H9 (cell line): Measurements from ENCODE around the gene TMEM98. TPM values are rescaled to one million over a fixed set of nuclear protein-coding genes. Genes with fewer than 3 reads are reported as not detected.

Source experiments
- DNase-seq: peaks from one replicate; pipeline ENCODE4 v3.0.0-alpha.2; 2017
- H2AFZ ChIP-seq: one replicate; pipeline ENCODE4 v1.6.1; 2013; ENCODE audit warnings: mild to moderate bottlenecking, low read length, control low read depth, moderate library complexity
- H2AK5ac ChIP-seq: 2 replicates; pipeline ENCODE4 v1.6.1; 2013; ENCODE audit warnings: low read length, control low read depth, mixed read lengths; ENCODE audit not compliant: insufficient read length
- H2BK120ac ChIP-seq: one replicate; pipeline ENCODE4 v1.6.1; 2013; ENCODE audit warnings: low read depth, mild to moderate bottlenecking, low read length, control low read depth, inconsistent platforms; ENCODE audit not compliant: poor library complexity, severe bottlenecking
- H2BK12ac ChIP-seq: 2 replicates; pipeline ENCODE4 v1.6.1; 2013; ENCODE audit warnings: low read length, control low read depth, mixed read lengths, low read depth; ENCODE audit not compliant: insufficient read length
- H2BK15ac ChIP-seq: 2 replicates; pipeline ENCODE4 v1.6.1; 2013; ENCODE audit warnings: low read depth, low read length, control low read depth
- H2BK20ac ChIP-seq: one replicate; pipeline ENCODE4 v1.6.1; 2013; ENCODE audit warnings: low read depth, mild to moderate bottlenecking, low read length, control low read depth, inconsistent platforms; ENCODE audit not compliant: poor library complexity, severe bottlenecking
- H2BK5ac ChIP-seq: 2 replicates; pipeline ENCODE4 v1.6.1; 2013; ENCODE audit warnings: low read length, control low read depth, mixed read lengths; ENCODE audit not compliant: insufficient read length
- H3K14ac ChIP-seq: 2 replicates; pipeline ENCODE4 v1.6.1; 2013; ENCODE audit warnings: low read length, control low read depth; ENCODE audit not compliant: insufficient read depth
- H3K18ac ChIP-seq: 2 replicates; pipeline ENCODE4 v1.6.1; 2013; ENCODE audit warnings: low read depth, mild to moderate bottlenecking, mixed read lengths, low read length, control low read depth; ENCODE audit not compliant: insufficient read length
- H3K23ac ChIP-seq: 2 replicates; pipeline ENCODE4 v1.6.1; 2013; ENCODE audit warnings: low read length, control low read depth, mixed read lengths, low read depth; ENCODE audit not compliant: insufficient read length
- H3K23me2 ChIP-seq: 2 replicates; pipeline ENCODE4 v1.6.1; 2013; ENCODE audit warnings: low read depth, mild to moderate bottlenecking, mixed read lengths, low read length, control low read depth; ENCODE audit not compliant: insufficient read length, poor library complexity, severe bottlenecking
- H3K27ac ChIP-seq: 2 replicates; pipeline ENCODE4 v1.5.1; 2013; ENCODE audit warnings: low read length, control low read depth, mixed read lengths, low read depth; ENCODE audit not compliant: insufficient read length
- H3K27me3 ChIP-seq: 2 replicates; pipeline ENCODE4 v1.6.1; 2013; ENCODE audit warnings: low read length, control low read depth, inconsistent platforms; ENCODE audit not compliant: insufficient read depth
- H3K4ac ChIP-seq: 2 replicates; pipeline ENCODE4 v1.6.1; 2013; ENCODE audit warnings: low read depth, mild to moderate bottlenecking, control low read depth, inconsistent platforms, low read length, moderate library complexity
- H3K4me1 ChIP-seq: 2 replicates; pipeline ENCODE4 v1.6.1; 2013; ENCODE audit warnings: low read length, control low read depth, inconsistent platforms; ENCODE audit not compliant: insufficient read depth
- H3K4me2 ChIP-seq: 2 replicates; pipeline ENCODE4 v1.6.1; 2013; ENCODE audit warnings: low read length, control low read depth, mixed read lengths; ENCODE audit not compliant: insufficient read length, insufficient read depth
- H3K56ac ChIP-seq: 2 replicates; pipeline ENCODE4 v1.6.1; 2013; ENCODE audit warnings: low read depth, mild to moderate bottlenecking, mixed read lengths, low read length, control low read depth; ENCODE audit not compliant: insufficient read length
- H3K79me1 ChIP-seq: 2 replicates; pipeline ENCODE4 v1.6.1; 2013; ENCODE audit warnings: low read depth, mild to moderate bottlenecking, moderate library complexity, low read length, control low read depth, inconsistent platforms; ENCODE audit not compliant: insufficient read depth, poor library complexity, severe bottlenecking
- H3K79me2 ChIP-seq: 2 replicates; pipeline ENCODE4 v1.6.1; 2013; ENCODE audit warnings: low read length, control low read depth, inconsistent platforms; ENCODE audit not compliant: insufficient read depth
- H3K9ac ChIP-seq: 2 replicates; pipeline ENCODE4 v1.6.1; 2013; ENCODE audit warnings: low read length, control low read depth, mixed read lengths; ENCODE audit not compliant: insufficient read length; ENCODE audit errors: extremely low read depth
- H3K9me3 ChIP-seq: one replicate; pipeline ENCODE4 v1.6.1; 2013; ENCODE audit warnings: low read depth, low read length, inconsistent platforms; ENCODE audit not compliant: control insufficient read depth
- H3T11ph ChIP-seq: one replicate; pipeline ENCODE4 v1.6.1; 2013; ENCODE audit warnings: mild to moderate bottlenecking, low read length, control low read depth, inconsistent platforms
- H4K20me1 ChIP-seq: one replicate; pipeline ENCODE4 v1.6.1; 2013; ENCODE audit not compliant: control insufficient read depth, insufficient read length, insufficient read depth
- H4K5ac ChIP-seq: 2 replicates; pipeline ENCODE4 v1.6.1; 2013; ENCODE audit warnings: low read depth, mild to moderate bottlenecking, mixed read lengths, low read length, control low read depth; ENCODE audit not compliant: insufficient read length
- H4K8ac ChIP-seq: replicated peaks from 2 replicates; pipeline ENCODE4 v1.6.1; 2013; ENCODE audit warnings: low read length, control low read depth, mixed read lengths, low read depth; ENCODE audit not compliant: insufficient read length
- H4K91ac ChIP-seq: 2 replicates; pipeline ENCODE4 v1.6.1; 2013; ENCODE audit warnings: low read depth, mild to moderate bottlenecking, moderate library complexity, mixed read lengths, low read length, control low read depth; ENCODE audit not compliant: insufficient read length
- H3K27ac Mint-ChIP-seq, 3 experiments: 2 replicates in 2 of 3; 3 replicates in 1 of 3; pipeline ENCODE4 v1.8.0; 2020 to 2021; ENCODE audit warnings: mixed read lengths in 3 of 3, mild to moderate bottlenecking in 1 of 3, moderate library complexity in 1 of 3
- H3K27me3 Mint-ChIP-seq: 2 replicates; pipeline ENCODE4 v1.8.0; 2021; ENCODE audit warnings: low read depth, mild to moderate bottlenecking, moderate library complexity, mixed read lengths
- H3K36me3 Mint-ChIP-seq, 3 experiments: 2 replicates in 2 of 3; 3 replicates in 1 of 3; pipeline ENCODE4 v1.8.0; 2020 to 2021; ENCODE audit warnings: low read depth in 3 of 3, mixed read lengths in 3 of 3; ENCODE audit not compliant: insufficient read depth in 1 of 3
- H3K4me1 Mint-ChIP-seq, 2 experiments: 2 replicates each; pipeline ENCODE4 v1.8.0; 2020; ENCODE audit warnings: mixed read lengths in 2 of 2
- H3K4me3 Mint-ChIP-seq, 2 experiments: 2 replicates in 1 of 2; 3 replicates in 1 of 2; pipeline ENCODE4 v1.8.0; 2020 to 2021; ENCODE audit warnings: mild to moderate bottlenecking in 2 of 2, mixed read lengths in 2 of 2, moderate library complexity in 1 of 2
- H3K9me3 Mint-ChIP-seq, 2 experiments: 2 replicates in 1 of 2; 3 replicates in 1 of 2; pipeline ENCODE4 v1.8.0; 2020; ENCODE audit warnings: mild to moderate bottlenecking in 2 of 2, mixed read lengths in 2 of 2, moderate library complexity in 1 of 2
- WGBS: extraction: QIAGEN DNeasy Blood & Tissue Kit; methylation state at CpG from one replicate; pipeline ENCODE4 v1.1.7; 2013; ENCODE audit warnings: missing lambda C conversion rate, low lambda C conversion rate, mixed read lengths; ENCODE audit not compliant: insufficient read length; ENCODE audit errors: extremely low coverage; 5-methylcytosine and 5-hydroxymethylcytosine counted together
- total RNA-seq: library from RNA; stranded (reverse); gene quantifications from 2 replicates; pipeline ENCODE4 v1.2.1, GENCODE V29; 2021
- TF ChIP-seq, protein P1 (sequence below): fragments of 200-600 bp; sonication (generic); conservative IDR thresholded peaks from 3 replicates; pipeline ENCODE4 v1.8.0; 2021; ENCODE audit warnings: antibody characterized with exemption, mild to moderate bottlenecking

TMEM98 gene
- total RNA-seq, 1 experiment from 2014 or later, result 78.4 TPM

- H3K18ac ChIP-seq, result no peak overlapping the region
- H3K56ac ChIP-seq, result no peak overlapping the region
- H3K79me1 ChIP-seq, result no peaks in the 10 kb centered on the region
- Mint-ChIP-seq H3K36me3 (peaks cover 6 to 10% (median 8%) of the 10 kb centered on the region in 3 experiments; a peak in 6 of 7 replicates), H3K4me1 (peaks cover 13 to 17% of the 10 kb centered on the region in 2 experiments), H3K4me3 (peak overlapping the region; percentile 73 to 85), H3K27me3 (no peaks in the 10 kb centered on the region), H3K9me3 (peaks cover 0 to 2% of the 10 kb centered on the region in 2 experiments; a peak in 2 of 5 replicates), H3K27ac (no peak overlapping the region)
- H3K4me1 ChIP-seq, result peaks cover 7% of the 10 kb centered on the region; the same call in 1 of the 2 replicates
- no peak overlapping the region for H2AK5ac ChIP-seq
- no peak overlapping the region for H2BK12ac ChIP-seq
- no peak overlapping the region for H3K27ac ChIP-seq
- H3K4me2 ChIP-seq, result peak overlapping the region; percentile 37
- no peak for DNase-seq
- H4K91ac ChIP-seq, result no peak overlapping the region
- no peak overlapping the region for H3K9ac ChIP-seq
- H4K20me1 ChIP-seq, result no peaks in the 10 kb centered on the region
- no peaks in the 10 kb centered on the region for H3K27me3 ChIP-seq
- no peaks in the 10 kb centered on the region for H3K9me3 ChIP-seq
- H3K23ac ChIP-seq, result no peak overlapping the region
- H3K14ac ChIP-seq, result no peak overlapping the region
- no peak overlapping the region for H2BK120ac ChIP-seq
- H2BK5ac ChIP-seq, result no peak overlapping the region
- no peak overlapping the region for H2BK20ac ChIP-seq
- TF ChIP-seq, protein P1, sequence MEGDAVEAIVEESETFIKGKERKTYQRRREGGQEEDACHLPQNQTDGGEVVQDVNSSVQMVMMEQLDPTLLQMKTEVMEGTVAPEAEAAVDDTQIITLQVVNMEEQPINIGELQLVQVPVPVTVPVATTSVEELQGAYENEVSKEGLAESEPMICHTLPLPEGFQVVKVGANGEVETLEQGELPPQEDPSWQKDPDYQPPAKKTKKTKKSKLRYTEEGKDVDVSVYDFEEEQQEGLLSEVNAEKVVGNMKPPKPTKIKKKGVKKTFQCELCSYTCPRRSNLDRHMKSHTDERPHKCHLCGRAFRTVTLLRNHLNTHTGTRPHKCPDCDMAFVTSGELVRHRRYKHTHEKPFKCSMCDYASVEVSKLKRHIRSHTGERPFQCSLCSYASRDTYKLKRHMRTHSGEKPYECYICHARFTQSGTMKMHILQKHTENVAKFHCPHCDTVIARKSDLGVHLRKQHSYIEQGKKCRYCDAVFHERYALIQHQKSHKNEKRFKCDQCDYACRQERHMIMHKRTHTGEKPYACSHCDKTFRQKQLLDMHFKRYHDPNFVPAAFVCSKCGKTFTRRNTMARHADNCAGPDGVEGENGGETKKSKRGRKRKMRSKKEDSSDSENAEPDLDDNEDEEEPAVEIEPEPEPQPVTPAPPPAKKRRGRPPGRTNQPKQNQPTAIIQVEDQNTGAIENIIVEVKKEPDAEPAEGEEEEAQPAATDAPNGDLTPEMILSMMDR, result no peak
- no peak overlapping the region for H4K5ac ChIP-seq
- peaks cover 8% of the 10 kb centered on the region for H3K23me2 ChIP-seq
- no peak overlapping the region for H2AFZ ChIP-seq
- H3T11ph ChIP-seq, result no peak overlapping the region
- no peak overlapping the region for H4K8ac ChIP-seq
- H2BK15ac ChIP-seq, result no peak overlapping the region
- no peak overlapping the region for H3K4ac ChIP-seq
- WGBS, result no CpG with 5 or more reads among the region's 11 CpGs
- no peaks in the 10 kb centered on the region; the same call in 1 of the 2 replicates for H3K79me2 ChIP-seq
Observed at GRCh38 chr17:32927201-32927723, 691 bp upstream of the TMEM98 start.
